A673 (cell line): ENCODE measurements around the gene PON3. TPM values are rescaled to one million over a fixed set of nuclear protein-coding genes. Genes with fewer than 3 reads are reported as not detected.
A peak's percentile ranks its signal among the peaks of the same experiment; 100 is the strongest.

ENCODE experiments used
- BruUV-seq: library from RNA; stranded (reverse); fragments of 400-500 nt; replicated peaks from 2 replicates; lab custom pipeline; 2021; lab: Mats Ljungman, UMichigan
- CTCF ChIA-PET: fragments of 300-600 bp; sonication (Branson Sonifier 250); formaldehyde crosslinking; loops from one replicate; lab custom pipeline; 2022; ENCODE audit warnings: antibody characterized with exemption; lab: Charles Lee
- POLR2A ChIA-PET: fragments of 300-600 bp; sonication (Branson Sonifier 250); formaldehyde crosslinking; loops from one replicate; lab custom pipeline; 2022; ENCODE audit warnings: antibody characterized with exemption; ENCODE audit not compliant: low non-redundant PET; lab: Charles Lee
- DNase-seq: peaks from one replicate; pipeline ENCODE4 v3.0.0-alpha.2; 2015; ENCODE audit warnings: low spot score
- H3K27ac ChIP-seq: fragments of 200-600 bp; sonication (generic); 2 replicates; pipeline ENCODE4 v1.5.1; 2016; ENCODE audit warnings: mixed run types, low read depth, mild to moderate bottlenecking, mixed read lengths, antibody characterized with exemption, low read length; ENCODE audit not compliant: poor library complexity, severe bottlenecking
- H3K27me3 ChIP-seq: fragments of 200-600 bp; sonication (generic); replicated peaks from 2 replicates; pipeline ENCODE4 v1.6.1; 2017; ENCODE audit warnings: mixed run types, low read depth, mild to moderate bottlenecking, mixed read lengths, antibody characterized with exemption, low read length; ENCODE audit not compliant: insufficient read depth, poor library complexity
- H3K36me3 ChIP-seq: fragments of 200-600 bp; sonication (generic); 2 replicates; pipeline ENCODE4 v1.6.1; 2016; ENCODE audit warnings: mixed run types, mild to moderate bottlenecking, mixed read lengths, antibody characterized with exemption, low read length; ENCODE audit not compliant: insufficient read depth, poor library complexity, severe bottlenecking
- H3K4me1 ChIP-seq: fragments of 200-600 bp; sonication (generic); 2 replicates; pipeline ENCODE4 v1.6.1; 2017; ENCODE audit warnings: mixed run types, mild to moderate bottlenecking, mixed read lengths, antibody characterized with exemption, low read length; ENCODE audit not compliant: insufficient read depth, poor library complexity, severe bottlenecking
- H3K4me3 ChIP-seq: fragments of 200-600 bp; sonication (generic); 2 replicates; pipeline ENCODE4 v1.5.1; 2016; ENCODE audit warnings: low read depth, mixed run types, mild to moderate bottlenecking, mixed read lengths, low read length; ENCODE audit not compliant: poor library complexity, severe bottlenecking
- H3K9me3 ChIP-seq: fragments of 200-600 bp; sonication (generic); 2 replicates; pipeline ENCODE4 v1.6.1; 2016; ENCODE audit warnings: mixed run types, low read depth, mild to moderate bottlenecking, mixed read lengths, antibody characterized with exemption, low read length; ENCODE audit not compliant: poor library complexity, severe bottlenecking
- CTCF ChIP-seq: fragments of 300-800, 200-600 bp; sonication (generic); conservative IDR thresholded peaks from 2 replicates; pipeline ENCODE4 v1.5.1; 2017; ENCODE audit warnings: low read depth, mild to moderate bottlenecking, antibody characterized with exemption, low read length, moderate library complexity, mixed read lengths
- EZH2 ChIP-seq: fragments of 200-600 bp; sonication (generic); IDR thresholded peaks from 2 replicates; pipeline ENCODE4 v1.6.1; 2017; ENCODE audit warnings: borderline replicate concordance, low read depth, mild to moderate bottlenecking, mixed read lengths, antibody characterized with exemption, low read length; ENCODE audit not compliant: poor library complexity, severe bottlenecking
- intact Hi-C: fragments of 100-400 bp; cut with micrococcal nuclease; formaldehyde crosslinking; loops from one replicate; pipeline ENCODE4 v1.10.0; 2022; ENCODE audit not compliant: unreplicated experiment
- total RNA-seq: library from RNA; stranded (reverse); gene quantifications from 2 replicates; pipeline ENCODE4 v1.2.3, GENCODE V29; 2021

PON3 gene
- total RNA-seq, 1 experiment from 2014 or later = not detected

- H3K4me3 ChIP-seq = no peak overlapping the region
- DNase-seq = no peak
- no peaks in the 10 kb centered on the region for H3K27me3 ChIP-seq
- BruUV-seq = no TSS peak
- H3K36me3 ChIP-seq = no peaks in the 10 kb centered on the region
- intact Hi-C loops = no loop called here
- TF ChIP-seq EZH2 = no peak
- TF ChIP-seq CTCF = no peak
- H3K9me3 ChIP-seq = no peaks in the 10 kb centered on the region
- H3K27ac ChIP-seq = no peak overlapping the region
- ChIA-PET POLR2A (no interaction called here), CTCF (no interaction called here)
- H3K4me1 ChIP-seq = no peaks in the 10 kb centered on the region
These were observed 28.6 kb downstream of the PON3 start for GRCh38 chr7:95367606-95368005.

- Histone ChIP-seq H3K27me3 (no peaks in the 10 kb centered on the region), H3K36me3 (no peaks in the 10 kb centered on the region), H3K27ac (no peak overlapping the region), H3K4me1 (no peaks in the 10 kb centered on the region), H3K4me3 (no peak overlapping the region), H3K9me3 (no peaks in the 10 kb centered on the region)
- intact Hi-C loops = no loop called here
- ChIA-PET CTCF (no interaction called here), POLR2A (no interaction called here)
- TF ChIP-seq CTCF = no peak
- BruUV-seq = no TSS peak
- no peak for DNase-seq
These were observed 31.0 kb downstream of the PON3 start for GRCh38 chr7:95365151-95365550.

- peak; percentile 12 for DNase-seq
- Histone ChIP-seq H3K4me1 (no peaks in the 10 kb centered on the region), H3K9me3 (peaks cover 3% of the 10 kb centered on the region), H3K36me3 (no peaks in the 10 kb centered on the region), H3K27me3 (no peaks in the 10 kb centered on the region), H3K4me3 (no peak overlapping the region), H3K27ac (no peak overlapping the region)
- intact Hi-C loops = loop anchor here (1.0 kb wide), 1 partner anchor 120 kb away; no protein-coding TSS in a partner anchor
- no TSS peak for BruUV-seq
- TF ChIP-seq CTCF (peak; percentile 49), EZH2 (no peak)
- POLR2A ChIA-PET = no interaction called here
- CTCF ChIA-PET = interaction anchor here (0.6 to 1.6 kb wide), 2 partner anchors 119 to 121 kb away, joined by 4 read pairs; no protein-coding TSS in a partner anchor
These were observed 38.6 kb downstream of the PON3 start for GRCh38 chr7:95357623-95358022.
